ENCODE measurements around the gene FAM184A.
A peak's percentile ranks its signal among the peaks of the same experiment; 100 is the strongest.

The FAM184A gene

DNA sequence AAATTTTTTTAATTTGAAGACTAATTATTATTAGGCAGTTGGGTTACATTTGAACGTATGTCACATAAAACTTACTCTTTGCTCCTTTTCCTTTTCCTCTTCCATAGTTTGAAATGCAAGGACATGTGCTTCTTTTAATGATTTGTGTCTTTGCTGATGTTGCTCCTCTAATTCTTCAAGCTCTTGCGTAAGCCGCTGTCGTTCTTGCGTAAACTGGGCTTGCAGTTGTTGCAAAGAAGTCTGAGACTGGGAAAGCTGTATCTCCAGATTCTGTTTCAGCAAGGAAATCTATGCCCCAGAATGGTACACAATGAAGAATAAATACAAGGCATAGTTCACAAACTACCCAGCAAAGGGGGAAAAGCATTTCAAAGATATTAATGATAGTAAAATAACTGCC, 98.4 kb downstream of the FAM184A start:
- no peak overlapping the region for H3K27ac ChIP-seq
- DNase-seq (ENCODE audit: low read depth, low spot score) = peak; percentile 2

DNA sequence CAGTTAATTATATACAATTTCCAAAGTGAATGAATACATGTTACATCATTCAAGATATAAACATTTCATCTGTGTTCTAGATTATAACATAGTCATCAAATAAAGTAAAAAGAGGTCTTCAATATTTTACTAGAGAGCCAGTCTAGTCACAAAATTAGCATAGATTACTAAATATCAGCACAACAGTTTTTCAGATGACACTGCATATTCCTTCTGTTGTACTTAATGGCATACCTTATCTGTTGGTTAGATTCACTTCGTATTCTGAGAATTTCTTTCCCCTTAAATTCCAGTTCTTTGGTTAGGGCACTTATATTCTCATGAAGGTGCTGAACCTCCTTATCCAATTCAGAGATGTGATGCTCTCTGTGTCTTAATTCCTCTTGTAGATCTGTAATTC, 103.7 kb downstream of the FAM184A start:
- no peak for DNase-seq (ENCODE audit: low read depth, low spot score)
- H3K27ac ChIP-seq = no peak overlapping the region

DNA sequence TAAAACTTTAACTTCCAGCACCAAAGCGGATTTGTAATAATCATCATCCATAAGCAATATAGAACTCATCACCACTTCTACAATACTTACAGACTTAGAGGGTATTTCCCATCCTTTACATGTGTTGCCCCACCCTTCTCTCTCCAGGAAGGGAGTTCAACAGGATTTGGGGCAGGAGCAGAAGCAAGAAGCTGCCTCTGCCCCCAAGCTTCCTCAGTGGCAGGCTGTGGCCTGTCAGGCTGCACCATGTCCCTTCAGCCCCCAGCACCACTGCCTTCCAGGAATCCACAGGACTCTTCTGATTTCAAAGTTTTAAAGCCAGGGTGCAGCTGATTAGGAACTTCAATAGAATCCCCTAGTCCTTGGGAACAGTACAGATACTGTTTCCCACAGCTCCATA, 106.8 kb downstream of the FAM184A start:
- no peak overlapping the region for H3K27ac ChIP-seq
- no peak for DNase-seq (ENCODE audit: low read depth, low spot score)

- no peak overlapping the region for H3K27ac ChIP-seq
- DNase-seq (ENCODE audit: low read depth, low spot score) = no peak
These were observed 107.6 kb downstream of the FAM184A start for GRCh38 chr6:118970866-118971265.

DNA sequence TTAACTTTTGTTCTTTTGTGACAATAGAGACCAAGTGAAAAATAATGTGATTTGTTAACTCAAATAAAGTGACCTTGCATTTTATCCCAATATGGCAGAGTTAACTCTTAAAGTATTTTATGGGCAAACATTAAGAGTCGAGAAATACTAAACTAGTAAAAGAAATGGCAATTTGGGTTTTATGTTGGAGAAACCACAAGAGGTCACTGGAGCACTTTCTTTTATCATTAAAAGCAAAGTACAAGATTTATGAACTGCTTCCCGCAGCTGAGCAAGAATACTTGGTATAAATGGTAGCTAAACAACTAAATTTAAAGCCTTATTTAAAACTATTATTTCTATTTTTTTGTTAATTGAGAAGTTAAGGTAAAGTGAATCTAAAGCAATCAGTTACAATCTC, 110.0 kb downstream of the FAM184A start:
- DNase-seq (ENCODE audit: low read depth, low spot score) = no peak
- H3K27ac ChIP-seq = no peak overlapping the region

- no peak overlapping the region for H3K27ac ChIP-seq
- no peak for DNase-seq (ENCODE audit: low read depth, low spot score)
These were observed 111.2 kb downstream of the FAM184A start for GRCh38 chr6:118967239-118967638.

GRCh38 chr6:118965843-118966370, 112.6 kb downstream of the FAM184A start:
- H3K27ac ChIP-seq = no peak overlapping the region
- no peak for DNase-seq (ENCODE audit: low read depth, low spot score)

GRCh38 chr6:118965371-118965770, 113.1 kb downstream of the FAM184A start:
- no peak for DNase-seq (ENCODE audit: low read depth, low spot score)

GRCh38 chr6:118963003-118963402, 115.5 kb downstream of the FAM184A start:
- no peak for DNase-seq (ENCODE audit: low read depth, low spot score)

More at GRCh38 chr6:118965371-118965770, 113.1 kb downstream of the FAM184A start:
- H3K27ac ChIP-seq = no peak overlapping the region

GRCh38 chr6:118959903-118960302, 118.6 kb downstream of the FAM184A start:
- H3K27ac ChIP-seq = no peak overlapping the region
- no peak for DNase-seq (ENCODE audit: low read depth, low spot score)

More at GRCh38 chr6:118963003-118963402, 115.5 kb downstream of the FAM184A start:
- no peak overlapping the region for H3K27ac ChIP-seq

- no peak for DNase-seq (ENCODE audit: low read depth, low spot score)
- no peak overlapping the region for H3K27ac ChIP-seq
These were observed 125.1 kb downstream of the FAM184A start for GRCh38 chr6:118953391-118953790.

DNA sequence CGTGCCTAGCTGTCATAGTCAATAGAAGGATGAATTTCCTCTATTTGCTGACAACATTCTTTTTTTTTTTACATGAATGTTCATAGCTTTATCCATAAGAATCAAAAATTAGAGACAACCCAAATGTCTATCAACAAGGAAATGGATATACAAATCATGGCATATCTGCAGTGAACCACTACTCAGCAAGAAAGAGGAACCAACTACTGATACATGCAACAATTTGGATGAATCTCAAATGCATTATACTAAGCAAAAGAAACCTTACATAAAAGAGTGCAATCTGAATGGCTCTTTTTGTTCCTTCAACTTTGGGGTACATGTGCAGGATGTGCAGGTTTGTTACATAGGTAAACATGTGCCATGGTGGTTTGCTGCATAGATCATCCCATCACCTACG, 125.8 kb downstream of the FAM184A start:
- H3K27ac ChIP-seq = no peak overlapping the region
- DNase-seq (ENCODE audit: low read depth, low spot score) = no peak

DNA sequence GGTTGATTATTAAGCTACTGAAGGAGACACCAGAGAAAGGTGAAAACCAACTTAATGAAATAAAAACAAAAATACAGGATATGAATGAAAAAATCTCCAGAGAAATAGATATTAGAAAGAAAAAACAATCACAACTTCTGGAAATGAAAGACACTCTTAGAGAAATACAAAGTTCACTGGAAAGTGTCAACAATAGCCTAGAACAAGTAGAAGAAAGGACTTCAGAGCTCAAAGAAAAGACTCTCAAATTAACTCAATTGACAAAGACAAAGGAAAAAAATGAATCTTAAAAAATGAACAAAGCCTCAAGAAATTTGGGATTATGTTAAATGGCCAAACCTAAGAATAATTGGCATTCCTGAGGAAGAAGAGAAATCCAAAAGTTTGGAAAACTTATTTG, 133.2 kb downstream of the FAM184A start:
- no peak overlapping the region for H3K27ac ChIP-seq
- no peak for DNase-seq (ENCODE audit: low read depth, low spot score)

GRCh38 chr6:118940770-118941169, 137.7 kb downstream of the FAM184A start:
- no peak overlapping the region for H3K27ac ChIP-seq
- DNase-seq (ENCODE audit: low read depth, low spot score) = no peak

DNA sequence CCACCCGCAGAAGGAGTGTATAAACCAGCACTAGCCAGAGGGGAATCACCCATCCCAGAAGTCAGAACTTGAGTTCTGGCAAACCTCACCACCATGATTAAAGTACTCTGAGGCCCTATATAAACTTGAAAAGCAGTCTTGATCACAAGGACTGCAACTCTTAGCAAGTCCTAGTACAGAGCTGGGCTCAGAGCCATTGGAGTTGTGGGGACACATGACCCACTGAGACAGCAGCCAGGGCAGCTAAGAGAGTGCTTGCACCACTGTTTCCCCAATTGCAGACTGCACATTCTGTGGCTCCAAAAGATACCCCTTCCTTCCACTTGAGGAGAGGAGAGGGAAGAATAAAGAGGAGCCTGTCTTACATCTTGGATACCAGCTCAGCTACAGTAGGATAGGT, 138.8 kb downstream of the FAM184A start:
- DNase-seq (ENCODE audit: low read depth, low spot score) = no peak
- H3K27ac ChIP-seq = no peak overlapping the region

GRCh38 chr6:118935978-118936703, 142.3 kb downstream of the FAM184A start:
- no peak overlapping the region for H3K27ac ChIP-seq
- DNase-seq (ENCODE audit: low read depth, low spot score) = no peak

GRCh38 chr6:118935331-118935668, 143.2 kb downstream of the FAM184A start:
- DNase-seq (ENCODE audit: low read depth, low spot score) = no peak
- H3K27ac ChIP-seq = peak overlapping the region; percentile 74

DNA sequence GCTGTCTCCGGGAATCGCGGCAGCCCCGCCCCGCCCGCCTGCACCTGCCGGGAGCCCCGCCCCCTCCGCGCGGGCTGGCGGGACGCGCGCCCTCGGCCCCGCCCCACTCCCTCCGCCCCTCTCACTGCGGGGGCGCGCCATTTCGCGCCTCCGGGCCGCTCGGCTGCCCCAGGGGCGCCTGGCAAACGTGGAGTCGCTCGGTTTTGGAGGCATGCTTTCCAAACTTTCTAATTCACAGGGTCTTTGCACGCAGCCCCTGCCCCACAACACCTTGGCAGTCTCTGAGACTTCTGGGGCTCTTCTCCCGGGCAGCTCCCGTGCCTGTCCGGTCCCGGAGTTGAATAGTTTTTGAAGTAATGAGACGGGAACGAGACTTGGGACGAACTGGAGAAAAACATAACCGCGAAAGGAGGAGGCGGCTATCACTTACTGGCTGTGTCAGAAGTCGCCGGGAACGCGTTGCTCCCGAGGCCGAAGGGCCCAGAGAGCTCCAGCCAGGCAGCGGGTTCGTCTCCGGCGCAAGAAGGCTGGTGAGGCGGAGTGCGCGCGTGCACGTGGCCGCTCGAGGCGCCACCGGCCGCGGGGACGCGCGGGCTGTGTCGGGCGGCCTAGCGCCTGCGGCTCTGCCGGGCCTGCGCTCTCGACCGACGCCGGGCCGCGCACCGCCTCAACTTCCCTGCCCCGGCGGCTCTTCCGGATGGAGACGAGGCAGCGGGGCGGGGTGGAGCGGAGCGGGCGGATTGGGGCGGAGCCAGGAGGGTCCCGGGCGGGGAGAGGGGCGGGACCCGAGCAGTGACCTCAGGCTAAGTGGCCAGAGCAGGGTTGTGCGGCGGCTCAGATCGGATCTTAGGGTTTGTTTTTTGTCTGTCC, 143.8 kb downstream of the FAM184A start, which contains the start of gene MCM9:
Gene MCM9 (minus strand): TSS at position 699 of the 870 bp plus-strand sequence. CDS start 3,436 bp downstream, outside the sequence.
- DNase-seq (ENCODE audit: low read depth, low spot score) = no peak
- peak within 1 kb of the TSS; percentile 74 for H3K27ac ChIP-seq

GRCh38 chr6:118933855-118934460, 144.5 kb downstream of the FAM184A start:
- DNase-seq (ENCODE audit: low read depth, low spot score) = no peak
- H3K27ac ChIP-seq = peak overlapping the region; percentile 74

- DNase-seq (ENCODE audit: low read depth, low spot score) = no peak
- no peak overlapping the region for H3K27ac ChIP-seq
These were observed 146.0 kb downstream of the FAM184A start for GRCh38 chr6:118932421-118932820.

- no peak for DNase-seq (ENCODE audit: low read depth, low spot score)
- H3K27ac ChIP-seq = no peak overlapping the region
These were observed 147.0 kb downstream of the FAM184A start for GRCh38 chr6:118931436-118931835.
